Adrenal gland (tissue), 12 donors: ENCODE data around the gene HNMT. TPM values are rescaled to one million over a fixed set of nuclear protein-coding genes. Genes with fewer than 3 reads are reported as not detected.
"Not testable (repeated sequence)": the region's sequence is repeated elsewhere in the genome, so short reads cannot be mapped to it uniquely, and the experiment has no call there.

ENCODE experiments used
- DNase-seq, 7 donors: peaks; one replicate each; pipeline ENCODE4 v3.0.0-alpha.2; 2019 to 2020
- H3K27ac ChIP-seq, 5 donors: fragments of 200-600 bp; sonication (generic) in 4 of 5; 1 replicate in 3 of 5; 2 replicates in 2 of 5; pipeline versions ENCODE4 v1.5.1 to v1.8.0; 2016 to 2020; ENCODE audit warnings: mild to moderate bottlenecking in 1 of 5
- H3K27me3 ChIP-seq: fragments of 200-600 bp; 2 replicates; pipeline ENCODE4 v1.8.0; 2021
- H3K36me3 ChIP-seq, 2 donors: fragments of 200-600 bp; replicated peaks in 1 of 2; 1 replicate in 1 of 2; 2 replicates in 1 of 2; pipeline versions ENCODE4 v1.5.1 to v1.8.0; 2018 to 2022
- H3K4me1 ChIP-seq, 2 donors: fragments of 200-600 bp; replicated peaks in 1 of 2; 1 replicate in 1 of 2; 2 replicates in 1 of 2; pipeline versions ENCODE4 v1.5.1 to v1.8.0; 2018 to 2021
- H3K4me3 ChIP-seq, 4 donors: fragments of 200-600 bp; sonication (generic) in 3 of 4; one replicate each; pipeline ENCODE4 v1.5.1; 2016 to 2018
- H3K9me3 ChIP-seq, 3 donors: fragments of 200-600 bp; sonication (generic) in 1 of 3; replicated peaks in 1 of 3; 1 replicate in 2 of 3; 2 replicates in 1 of 3; pipeline versions ENCODE4 v1.5.1 to v1.8.0; 2016 to 2021
- CTCF ChIP-seq, 6 experiments: fragments of 450-650 bp in 4 of 6; fragments of 200-600 bp in 2 of 6; sonication (generic) in 1 of 6; IDR thresholded peaks; 1 replicate in 5 of 6; 2 replicates in 1 of 6; pipeline versions ENCODE4 v1.5.1 to v1.8.0; 2016 to 2021; ENCODE audit warnings: antibody characterized with exemption in 6 of 6, mild to moderate bottlenecking in 2 of 6, moderate library complexity in 1 of 6
- POLR2A ChIP-seq, 2 donors: fragments of 450-650 bp; IDR thresholded peaks; one replicate each; pipeline ENCODE4 v1.6.1; 2017; ENCODE audit warnings: antibody characterized with exemption in 2 of 2, mild to moderate bottlenecking in 2 of 2, moderate library complexity in 1 of 2
- WGBS, 4 donors: extraction: QIAGEN DNeasy Blood & Tissue Kit in 2 of 4; methylation state at CpG; one replicate each; pipeline versions ENCODE4 v1.1.5 to v1.1.7; 2013 to 2017; 5-methylcytosine and 5-hydroxymethylcytosine counted together
- intact Hi-C, 2 donors: fragments of 100-400 bp; cut with DNase I; formaldehyde crosslinking; loops; one replicate each; pipeline versions ENCODE4 v1.14.1 to v1.15.0; 2022 to 2023
- polyA plus RNA-seq, 3 donors: library from polyadenylated mRNA; stranded (reverse); fragments of 200-250 nt in 2 of 3; fragments of 350-450 nt in 1 of 3; fragmentation: Illumina TruSeq in 1 of 3; extraction: RNeasy Lipid Tissue Mini Kit (QIAGEN cat#74804) in 1 of 3; gene quantifications; one replicate each; pipeline ENCODE4 v1.2.3, GENCODE V29; 2013 to 2014
- total RNA-seq, 9 donors: library from RNA; depleted of rRNA in 4 of 9; stranded (reverse); fragments of >200 nt in 4 of 9; fragments of 120-200 nt in 1 of 9; fragmentation: NEBNext Ultra II Directional in 1 of 9; extraction: Animal tissue kit (Norgen Biotek cat#: 25700) in 1 of 9; gene quantifications; one replicate each; pipeline versions ENCODE4 v1.1.0 to v1.2.4, GENCODE V29; 2013 to 2023
- donor health status: healthy with polysubstance abuse.
- donor health status: Bipolar disorder and iron deficiency.
- donor health status: DM: yes; HTN: yes; CAD: no.
- donor health status: DM: no; HTN: no; CAD: no.
- donor health status: DM: no; HTN: no; CAD: no.
- donor health status: DM: yes; HTN: yes; CAD: no.

HNMT gene
- total and polyA plus RNA-seq, 12 donors, result 4.5 to 53.7 (median 21.3) TPM

- no peaks in the 10 kb centered on the region for H3K27me3 ChIP-seq
- H3K4me1 ChIP-seq, result no peaks in the 10 kb centered on the region
- DNase-seq, result no peak
- WGBS, 4 donors, result 84 to 97% (median 87%) methylated on average over 2 of the region's 2 CpGs
- H3K9me3 ChIP-seq, result no peaks in the 10 kb centered on the region
- no peak overlapping the region for H3K4me3 ChIP-seq
- TF ChIP-seq POLR2A (IDR thresholded peaks at IDR 0.05) (no peak), CTCF (IDR thresholded peaks at IDR 0.05) (no peak)
- no peaks in the 10 kb centered on the region for H3K36me3 ChIP-seq
- intact Hi-C loops, result no loop called here
- H3K27ac ChIP-seq, result no peak overlapping the region
These were observed 72.8 kb downstream of the HNMT start for GRCh38 chr2:138037090-138037489.

- Histone ChIP-seq H3K9me3 (no peaks in the 10 kb centered on the region), H3K27ac (no peak overlapping the region), H3K4me1 (no peaks in the 10 kb centered on the region), H3K27me3 (no peaks in the 10 kb centered on the region), H3K4me3 (no peak overlapping the region), H3K36me3 (no peaks in the 10 kb centered on the region)
- 70 to 82% (median 76%) methylated on average over 5 of the region's 5 CpGs for WGBS, 4 donors
- no peak for DNase-seq
- intact Hi-C loops, result no loop called here
- no peak for TF ChIP-seq CTCF (IDR thresholded peaks at IDR 0.05)
- TF ChIP-seq POLR2A (IDR thresholded peaks at IDR 0.05), result no peak
These were observed 76.3 kb downstream of the HNMT start for GRCh38 chr2:138040616-138041015.

GRCh38 chr2:138042311-138042710 is 78.0 kb downstream of the HNMT start:
- Histone ChIP-seq H3K27me3 (no peaks in the 10 kb centered on the region), H3K4me1 (no peaks in the 10 kb centered on the region), H3K9me3 (no peaks in the 10 kb centered on the region), H3K36me3 (no peaks in the 10 kb centered on the region), H3K27ac (no peak overlapping the region), H3K4me3 (no peak overlapping the region)
- WGBS, 4 donors, result 82 to 88% (median 84%) methylated on average over 3 of the region's 3 CpGs
- DNase-seq, result no peak
- intact Hi-C loops, result no loop called here
- TF ChIP-seq POLR2A (IDR thresholded peaks at IDR 0.05), result no peak
- no peak for TF ChIP-seq CTCF (IDR thresholded peaks at IDR 0.05)

- H3K27ac ChIP-seq, H3K4me3 ChIP-seq, intact Hi-C loops, H3K36me3 ChIP-seq, DNase-seq, H3K27me3 ChIP-seq, H3K9me3 ChIP-seq, H3K4me1 ChIP-seq: not testable (repeated sequence)
- WGBS, 4 donors, result 84 to 97% (median 94%) methylated on average over 6 of the region's 6 CpGs
These were observed 79.3 kb downstream of the HNMT start for GRCh38 chr2:138043588-138043987.

GRCh38 chr2:138058427-138058826 is 94.2 kb downstream of the HNMT start:
- no peaks in the 10 kb centered on the region for H3K27me3 ChIP-seq
- no peak overlapping the region for H3K4me3 ChIP-seq
- intact Hi-C loops, result no loop called here
- no peak overlapping the region for H3K27ac ChIP-seq
- 0 to 94% (median 29%) methylated on average over 1 of the region's 1 CpG for WGBS, 4 donors
- H3K9me3 ChIP-seq, result no peaks in the 10 kb centered on the region
- no peaks in the 10 kb centered on the region for H3K36me3 ChIP-seq
- peaks cover 6 to 10% of the 10 kb centered on the region in 2 donors for H3K4me1 ChIP-seq
- TF ChIP-seq CTCF (IDR thresholded peaks at IDR 0.05) (no peak), POLR2A (IDR thresholded peaks at IDR 0.05) (no peak)
- DNase-seq, result no peak
